GM18502 (cell line): ENCODE data around the gene MRPL48.
"Not testable (repeated sequence)": the region's sequence is repeated elsewhere in the genome, so short reads cannot be mapped to it uniquely, and the experiment has no call there.

ENCODE experiments used
- ATAC-seq: cut with Tn5 transposase; IDR thresholded peaks from one replicate; pipeline ENCODE4 v1.9.1; 2021; ENCODE audit warnings: mild to moderate bottlenecking; ENCODE audit not compliant: unreplicated experiment, poor library complexity

The MRPL48 gene

GRCh38 chr11:73770811-73771210 lies 16.9 kb upstream of the MRPL48 start:
- not testable (repeated sequence) for ATAC-seq

GRCh38 chr11:73779084-73779902 lies 8.4 kb upstream of the MRPL48 start:
- ATAC-seq: peak; percentile 99

- ATAC-seq: no peak
These were observed 6.4 kb upstream of the MRPL48 start for GRCh38 chr11:73781303-73781702.

GRCh38 chr11:73783483-73784020 lies 4.1 kb upstream of the MRPL48 start:
- no peak for ATAC-seq

- ATAC-seq: no peak
These were observed 3.5 kb upstream of the MRPL48 start for GRCh38 chr11:73784080-73784634.

GRCh38 chr11:73784734-73785133 lies 2.9 kb upstream of the MRPL48 start:
- no peak for ATAC-seq

GRCh38 chr11:73785467-73785866 lies 2.2 kb upstream of the MRPL48 start:
- ATAC-seq: not testable (repeated sequence)

- ATAC-seq: no peak
These were observed 527 bp upstream of the MRPL48 start for GRCh38 chr11:73787051-73787642.

- no peak for ATAC-seq
These were observed 1.6 kb downstream of the MRPL48 start for GRCh38 chr11:73789279-73789670.

- ATAC-seq: no peak
These were observed 4.9 kb downstream of the MRPL48 start for GRCh38 chr11:73792584-73792983.

- no peak for ATAC-seq
These were observed 8.4 kb downstream of the MRPL48 start for GRCh38 chr11:73795925-73796632.

GRCh38 chr11:73797457-73797856 lies 9.8 kb downstream of the MRPL48 start:
- no peak for ATAC-seq

GRCh38 chr11:73800276-73800806 lies 12.7 kb downstream of the MRPL48 start:
- ATAC-seq: no peak

- no peak for ATAC-seq
These were observed 13.5 kb downstream of the MRPL48 start for GRCh38 chr11:73801136-73801535.

GRCh38 chr11:73804712-73805111 lies 17.0 kb downstream of the MRPL48 start:
- ATAC-seq: no peak

- no peak for ATAC-seq
These were observed 20.4 kb downstream of the MRPL48 start for GRCh38 chr11:73808052-73808451.

GRCh38 chr11:73810637-73811036 lies 23.0 kb downstream of the MRPL48 start:
- no peak for ATAC-seq

GRCh38 chr11:73812234-73812633 lies 24.6 kb downstream of the MRPL48 start:
- ATAC-seq: no peak

GRCh38 chr11:73814812-73815211 lies 27.1 kb downstream of the MRPL48 start:
- no peak for ATAC-seq

GRCh38 chr11:73818846-73819245 lies 31.2 kb downstream of the MRPL48 start:
- ATAC-seq: no peak
